Psoas muscle (tissue), 8 donors: ENCODE data around the gene C1orf53. TPM values are rescaled to one million over a fixed set of nuclear protein-coding genes. Genes with fewer than 3 reads are reported as not detected.

ENCODE experiments used
- ATAC-seq, 4 donors: fragments of 200-7000 bp; cut with Tn5 transposase; one replicate each; pipeline ENCODE4 v1.9.1; 2020; ENCODE audit warnings: moderate library complexity in 3 of 4, mild to moderate bottlenecking in 2 of 4
- DNase-seq, 2 donors: peaks; one replicate each; pipeline ENCODE4 v3.0.0-alpha.2; 2020
- H3K27ac ChIP-seq: fragments of 200-600 bp; one replicate; pipeline ENCODE4 v1.8.0; 2022
- H3K27me3 ChIP-seq, 3 donors: fragments of 200-600 bp in 1 of 3; one replicate each; pipeline versions ENCODE4 v1.6.1 to v1.8.0; 2013 to 2022; ENCODE audit warnings: low read length in 2 of 3, mild to moderate bottlenecking in 2 of 3, moderate library complexity in 1 of 3; ENCODE audit not compliant: insufficient read depth in 3 of 3
- H3K36me3 ChIP-seq, 2 donors: fragments of 200-600 bp in 1 of 2; one replicate each; pipeline versions ENCODE4 v1.6.1 to v1.8.0; 2013 to 2022; ENCODE audit warnings: low read depth in 1 of 2, mild to moderate bottlenecking in 1 of 2, moderate library complexity in 1 of 2; ENCODE audit not compliant: insufficient read depth in 1 of 2
- H3K4me1 ChIP-seq: fragments of 200-600 bp; one replicate; pipeline ENCODE4 v1.8.0; 2022
- H3K4me3 ChIP-seq: fragments of 200-600 bp; one replicate; pipeline ENCODE4 v1.8.0; 2022; ENCODE audit warnings: mild to moderate bottlenecking
- H3K9me3 ChIP-seq: fragments of 200-600 bp; one replicate; pipeline ENCODE4 v1.8.0; 2022
- WGBS, 3 donors: extraction: QIAGEN DNeasy Blood & Tissue Kit; methylation state at CpG; one replicate each; pipeline versions ENCODE4 v1.1.6 to v1.1.7; 2013; 5-methylcytosine and 5-hydroxymethylcytosine counted together
- intact Hi-C, 2 donors: fragments of 100-400 bp; cut with DNase I; formaldehyde crosslinking; loops; one replicate each; pipeline versions ENCODE4 v1.11.0 to v1.14.2; 2022
- polyA plus RNA-seq, 3 donors: library from polyadenylated mRNA; stranded (reverse); fragments of 200-250 nt; gene quantifications; one replicate each; pipeline ENCODE4 v1.2.3, GENCODE V29; 2013
- total RNA-seq, 4 donors: library from RNA; stranded (reverse); fragmentation: NEBNext Ultra II Directional in 2 of 4; extraction: Animal tissue kit (Norgen Biotek cat#: 25700) in 2 of 4; gene quantifications; one replicate each; pipeline versions ENCODE4 v1.2.1 to v1.2.4, GENCODE V29; 2021 to 2023
- TF ChIP-seq, protein P1 (sequence below): fragments of 200-600 bp; IDR thresholded peaks from one replicate; pipeline ENCODE4 v1.8.0; 2022; ENCODE audit warnings: antibody characterized with exemption
- donor health status: healthy with polysubstance abuse.
- donor health status: DM: no; HTN: no; CAD: no; lungs with moderate emphysema.
- donor health status: Bipolar disorder and iron deficiency.
- donor health status: healthy.
- donor health status: DM: yes; HTN: yes; CAD: no.
- donor health status: DM: no; HTN: no; CAD: no.
- donor health status: DM: no; HTN: no; CAD: no.
- donor health status: DM: yes; HTN: yes; CAD: no.

Gene C1orf53
- total and polyA plus RNA-seq, 7 donors, result 0.84 to 4.3 (median 2.5) TPM

DNA sequence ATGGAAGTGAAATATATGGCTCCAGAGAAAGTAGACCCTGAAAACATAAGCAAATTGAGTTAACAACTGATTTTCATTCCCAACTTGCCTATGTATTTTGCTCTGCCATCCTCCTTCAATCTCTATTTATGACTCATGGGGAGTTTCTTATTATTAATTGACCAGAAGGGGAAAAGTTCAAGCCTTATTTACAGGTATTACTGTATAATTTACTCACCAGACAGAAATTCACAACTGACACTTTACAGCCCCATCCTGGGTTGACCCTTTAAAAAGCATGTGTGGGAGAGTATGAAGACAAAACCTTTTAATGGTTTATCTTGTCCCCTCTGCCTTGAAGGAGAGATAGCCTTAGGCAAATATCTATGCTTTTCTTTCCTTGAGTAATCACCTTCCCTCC is 39.8 kb upstream of the C1orf53 start:
- H3K27ac ChIP-seq, result no peak overlapping the region
- ATAC-seq (no peak), DNase-seq (no peak)
- H3K36me3 ChIP-seq, result no peaks in the 10 kb centered on the region
- H3K4me1 ChIP-seq, result no peaks in the 10 kb centered on the region
- no peaks in the 10 kb centered on the region for H3K9me3 ChIP-seq
- no peak overlapping the region for H3K4me3 ChIP-seq
- intact Hi-C loops, result loop anchor here in 1 of 2 donors (10.0 kb wide), 1 partner anchor 338 kb away; no protein-coding TSS in a partner anchor
- TF ChIP-seq, protein P1, sequence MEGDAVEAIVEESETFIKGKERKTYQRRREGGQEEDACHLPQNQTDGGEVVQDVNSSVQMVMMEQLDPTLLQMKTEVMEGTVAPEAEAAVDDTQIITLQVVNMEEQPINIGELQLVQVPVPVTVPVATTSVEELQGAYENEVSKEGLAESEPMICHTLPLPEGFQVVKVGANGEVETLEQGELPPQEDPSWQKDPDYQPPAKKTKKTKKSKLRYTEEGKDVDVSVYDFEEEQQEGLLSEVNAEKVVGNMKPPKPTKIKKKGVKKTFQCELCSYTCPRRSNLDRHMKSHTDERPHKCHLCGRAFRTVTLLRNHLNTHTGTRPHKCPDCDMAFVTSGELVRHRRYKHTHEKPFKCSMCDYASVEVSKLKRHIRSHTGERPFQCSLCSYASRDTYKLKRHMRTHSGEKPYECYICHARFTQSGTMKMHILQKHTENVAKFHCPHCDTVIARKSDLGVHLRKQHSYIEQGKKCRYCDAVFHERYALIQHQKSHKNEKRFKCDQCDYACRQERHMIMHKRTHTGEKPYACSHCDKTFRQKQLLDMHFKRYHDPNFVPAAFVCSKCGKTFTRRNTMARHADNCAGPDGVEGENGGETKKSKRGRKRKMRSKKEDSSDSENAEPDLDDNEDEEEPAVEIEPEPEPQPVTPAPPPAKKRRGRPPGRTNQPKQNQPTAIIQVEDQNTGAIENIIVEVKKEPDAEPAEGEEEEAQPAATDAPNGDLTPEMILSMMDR, result no peak
- H3K27me3 ChIP-seq, result no peaks in the 10 kb centered on the region

DNA sequence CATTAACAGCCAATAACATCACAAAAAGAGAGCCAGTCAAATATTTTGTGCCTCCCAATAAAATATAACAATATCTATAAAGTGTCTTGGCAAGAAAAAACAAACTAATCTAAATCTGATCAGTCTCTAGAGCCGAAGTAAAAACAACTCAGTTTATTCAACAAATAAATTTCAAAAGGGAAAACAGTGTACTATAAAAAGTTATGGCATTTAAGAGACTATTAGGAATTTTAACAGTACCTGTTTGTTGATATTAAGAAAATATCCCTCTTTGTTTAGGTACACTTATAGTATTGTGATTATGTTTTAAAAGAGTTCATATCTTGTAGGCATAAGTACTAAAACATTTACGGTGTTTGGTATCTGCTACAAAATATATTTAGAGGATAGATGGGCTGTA is 36.6 kb upstream of the C1orf53 start:
- Histone ChIP-seq H3K4me1 (no peaks in the 10 kb centered on the region), H3K4me3 (no peak overlapping the region), H3K36me3 (no peaks in the 10 kb centered on the region), H3K9me3 (no peaks in the 10 kb centered on the region), H3K27me3 (no peaks in the 10 kb centered on the region), H3K27ac (no peak overlapping the region)
- WGBS, 3 donors, result 88 to 93% (median 90%) methylated on average over 2 of the region's 2 CpGs
- ATAC-seq (no peak), DNase-seq (no peak)
- intact Hi-C loops, result loop anchor here (5.0 to 10.0 kb wide), 3 partner anchors 249 to 344 kb away; no protein-coding TSS in a partner anchor
- TF ChIP-seq, protein P1, result no peak

DNA sequence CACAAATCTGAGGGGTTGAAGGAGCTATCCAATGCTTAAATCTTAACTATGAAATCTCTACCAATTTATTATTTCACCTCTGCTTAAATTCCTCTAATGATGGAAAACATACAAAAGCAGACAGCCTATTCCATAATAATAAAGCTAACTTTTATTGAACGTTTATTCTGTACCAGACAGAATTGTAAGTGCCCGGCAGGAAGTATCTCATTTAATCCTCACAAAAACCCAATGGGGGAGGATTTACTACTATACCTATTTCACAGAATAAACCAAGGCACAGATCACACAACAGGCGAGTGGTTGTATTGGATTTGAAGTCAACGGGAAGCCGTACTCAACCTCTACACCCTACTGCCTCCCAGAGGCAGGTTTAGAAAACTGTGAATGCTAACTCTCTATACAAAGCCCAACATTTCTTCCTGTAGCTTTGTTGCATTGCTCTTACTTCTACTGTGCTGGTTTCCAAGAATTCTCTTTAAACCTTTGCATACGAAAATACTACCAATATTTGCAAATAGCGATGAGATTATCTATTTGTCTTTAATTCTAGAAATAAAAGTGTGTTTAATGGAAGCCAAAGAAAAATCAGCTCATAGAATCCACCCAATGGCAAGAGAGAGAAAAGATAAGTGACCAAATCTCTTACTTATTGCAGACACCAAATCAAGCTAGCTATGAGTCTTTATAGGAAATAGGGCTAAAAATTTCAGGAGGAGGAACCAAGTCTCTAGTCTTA is 33.5 kb upstream of the C1orf53 start:
- 10 to 16% (median 11%) methylated on average over 7 of the region's 7 CpGs for WGBS, 3 donors
- no peak for DNase-seq
- intact Hi-C loops, result loop anchor here (5.0 to 10.0 kb wide), 3 partner anchors 252 to 347 kb away; no protein-coding TSS in a partner anchor

DNA sequence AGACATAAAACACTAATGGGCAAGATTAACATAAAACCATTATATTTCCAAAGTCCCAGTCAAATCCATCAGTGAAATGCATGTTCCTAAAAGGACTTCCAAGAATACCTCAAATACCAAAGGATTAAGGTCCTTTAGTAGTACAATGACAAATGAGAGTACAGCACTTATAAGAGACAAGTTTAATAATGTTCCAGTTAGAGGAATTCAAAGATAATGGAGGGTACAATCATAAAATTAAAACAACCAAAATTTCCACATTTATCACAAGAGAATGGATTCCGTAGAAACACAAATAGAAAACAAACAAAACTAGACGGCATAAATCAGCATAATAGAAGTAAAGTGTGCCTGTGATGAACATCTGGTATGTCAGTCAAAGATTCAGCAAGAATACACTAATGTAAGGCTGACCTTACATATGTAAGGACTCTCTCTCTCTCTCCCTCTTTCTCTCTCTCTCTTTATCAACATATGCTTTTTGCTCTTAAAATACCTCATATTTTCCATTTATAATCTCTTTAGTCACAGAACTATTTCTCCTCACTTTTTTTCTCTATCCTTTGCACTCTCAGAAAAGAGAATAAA is 32.8 kb upstream of the C1orf53 start:
- H3K4me1 ChIP-seq, result no peaks in the 10 kb centered on the region
- H3K4me3 ChIP-seq, result no peak overlapping the region
- ATAC-seq, result no peak
- 36 to 45% (median 44%) methylated on average over 2 of the region's 2 CpGs for WGBS, 3 donors
- intact Hi-C loops, result loop anchor here (5.0 to 10.0 kb wide), 3 partner anchors 252 to 347 kb away; no protein-coding TSS in a partner anchor
- H3K36me3 ChIP-seq, result no peaks in the 10 kb centered on the region
- H3K9me3 ChIP-seq, result no peaks in the 10 kb centered on the region
- H3K27ac ChIP-seq, result no peak overlapping the region
- TF ChIP-seq, protein P1, result no peak
- H3K27me3 ChIP-seq, result no peaks in the 10 kb centered on the region
- DNase-seq, result no peak

More for the DNA sequence above, 33.5 kb upstream of the C1orf53 start:
- Histone ChIP-seq H3K4me1 (no peaks in the 10 kb centered on the region), H3K9me3 (no peaks in the 10 kb centered on the region), H3K36me3 (no peaks in the 10 kb centered on the region), H3K4me3 (no peak overlapping the region), H3K27me3 (no peaks in the 10 kb centered on the region), H3K27ac (no peak overlapping the region)
- TF ChIP-seq, protein P1, result peak; percentile 65
- peak; percentile 60 to 92 (median 82) for ATAC-seq
